GM12878 (cell line): Measurements from ENCODE around the gene KCNH4. TPM values are rescaled to one million over a fixed set of nuclear protein-coding genes. Genes with fewer than 3 reads are reported as not detected.

Experiments
- ATAC-seq: fragments of 200-7000 bp; cut with Tn5 transposase; 3 replicates; pipeline ENCODE4 v1.9.1; 2020; ENCODE audit warnings: mild to moderate bottlenecking, moderate library complexity
- BruUV-seq: library from RNA; stranded (reverse); fragments of 400-500 nt; replicated peaks from 2 replicates; lab custom pipeline; 2021; lab: Mats Ljungman, UMichigan
- CTCF ChIA-PET: fragments of 300-600 bp; sonication (Branson Sonifier 250); formaldehyde crosslinking; extraction: SDS; loops from one replicate; lab custom pipeline; 2021; ENCODE audit warnings: inconsistent platforms; lab: Yijun Ruan, JAX
- POLR2A ChIA-PET: fragments of 350-600 bp; formaldehyde crosslinking; extraction: SDS; loops from one replicate; lab custom pipeline; 2021; ENCODE audit warnings: inconsistent platforms; lab: Charles Lee
- RAD21 ChIA-PET: fragments of 300-600 bp; sonication (Branson Sonifier 250); formaldehyde crosslinking; loops from one replicate; lab custom pipeline; 2023; ENCODE audit warnings: antibody characterized with exemption; ENCODE audit not compliant: unreplicated experiment; lab: Charles Lee
- SMC1A ChIA-PET: fragments of 300-600 bp; sonication (Branson Sonifier 250); formaldehyde crosslinking; loops from one replicate; lab custom pipeline; 2023; ENCODE audit not compliant: unreplicated experiment, uncharacterized antibody; lab: Charles Lee
- DNase-seq: peaks from one replicate; pipeline ENCODE4 v3.0.0-alpha.2; 2011; ENCODE audit warnings: low read depth, low spot score
- FAIRE-seq: peaks from 3 replicates; lab custom pipeline; 2011; peaks lifted over from hg19 to GRCh38; lab: Jason Lieb, UNC
- H2AFZ ChIP-seq: 2 replicates; pipeline ENCODE4 v1.6.0; 2011; ENCODE audit warnings: low read depth, low read length, control low read depth; ENCODE audit not compliant: control insufficient read depth
- H3K27ac ChIP-seq: 2 replicates; pipeline ENCODE4 v1.5.1; 2011; ENCODE audit warnings: control low read depth; ENCODE audit not compliant: control insufficient read depth, insufficient read depth
- H3K27me3 ChIP-seq, 2 experiments: replicated peaks in 1 of 2; 2 replicates each; pipeline versions ENCODE4 v1.6.0 to v1.6.1; 2011; ENCODE audit warnings: low read length in 1 of 2; ENCODE audit not compliant: control insufficient read depth in 2 of 2, insufficient read depth in 2 of 2
- H3K36me3 ChIP-seq, 2 experiments: 2 replicates each; pipeline ENCODE4 v1.5.1; 2011; ENCODE audit warnings: low read length in 1 of 2; ENCODE audit not compliant: control insufficient read depth in 2 of 2, insufficient read depth in 2 of 2
- H3K4me1 ChIP-seq: 2 replicates; pipeline ENCODE4 v1.6.1; 2011; ENCODE audit warnings: mild to moderate bottlenecking, low read length, moderate library complexity, mixed read lengths; ENCODE audit not compliant: control insufficient read depth, insufficient read depth
- H3K4me2 ChIP-seq: 2 replicates; pipeline ENCODE4 v1.6.0; 2011; ENCODE audit warnings: control low read depth; ENCODE audit not compliant: control insufficient read depth, insufficient read depth
- H3K4me3 ChIP-seq: fragments of 200-600 bp; sonication (generic); 2 replicates; pipeline ENCODE4 v1.5.1; 2016
- H3K79me2 ChIP-seq: 2 replicates; pipeline ENCODE4 v1.6.0; 2011; ENCODE audit warnings: low read length; ENCODE audit not compliant: control insufficient read depth, insufficient read depth
- H3K9ac ChIP-seq: 2 replicates; pipeline ENCODE4 v1.8.0; 2011; ENCODE audit warnings: low read length, control low read depth, mixed read lengths; ENCODE audit not compliant: control insufficient read depth, insufficient read depth
- H3K9me3 ChIP-seq: replicated peaks from 3 replicates; pipeline ENCODE4 v1.5.1; 2011; ENCODE audit warnings: mild to moderate bottlenecking, low read length; ENCODE audit not compliant: control insufficient read depth, insufficient read depth
- H4K20me1 ChIP-seq: 2 replicates; pipeline ENCODE4 v1.6.0; 2011; ENCODE audit not compliant: control insufficient read depth, insufficient read depth
- CBFB ChIP-seq: IDR thresholded peaks from 2 replicates; pipeline ENCODE4 v1.6.1; 2016; ENCODE audit warnings: antibody characterized with exemption, low read depth
- GABPA ChIP-seq: IDR thresholded peaks from 2 replicates; pipeline ENCODE4 v1.6.1; 2014; ENCODE audit warnings: antibody characterized with exemption, low read depth, mild to moderate bottlenecking, inconsistent platforms
- GATAD2B ChIP-seq: fragments of 450-650 bp; conservative IDR thresholded peaks from 2 replicates; pipeline ENCODE4 v1.6.1; 2017; ENCODE audit warnings: low read depth, mild to moderate bottlenecking, moderate library complexity
- IRF4 ChIP-seq: IDR thresholded peaks from 2 replicates; pipeline ENCODE4 v1.6.1; 2011; ENCODE audit warnings: low read depth, low read length
- MTA2 ChIP-seq: fragments of 450-650 bp; IDR thresholded peaks from 2 replicates; pipeline ENCODE4 v1.6.1; 2016; ENCODE audit warnings: low read depth, mild to moderate bottlenecking, moderate library complexity
- MTA3 ChIP-seq: IDR thresholded peaks from 2 replicates; pipeline ENCODE4 v1.6.1; 2012; ENCODE audit warnings: low read length, inconsistent platforms, borderline replicate concordance
- MYC ChIP-seq: IDR thresholded peaks from 2 replicates; pipeline ENCODE4 v1.6.1; 2011; ENCODE audit warnings: mild to moderate bottlenecking, low read length, moderate library complexity, inconsistent platforms; ENCODE audit not compliant: insufficient read depth, insufficient replicate concordance, insufficient read length, severe bottlenecking
- NFXL1 ChIP-seq: fragments of 450-650 bp; IDR thresholded peaks from 2 replicates; pipeline ENCODE4 v1.6.1; 2017; ENCODE audit warnings: antibody characterized with exemption, mild to moderate bottlenecking, borderline replicate concordance
- PML ChIP-seq: IDR thresholded peaks from 2 replicates; pipeline ENCODE4 v1.6.1; 2012; ENCODE audit warnings: low read length, inconsistent platforms
- SMAD5 ChIP-seq: IDR thresholded peaks from 2 replicates; pipeline ENCODE4 v1.6.1; 2016; ENCODE audit warnings: antibody characterized with exemption, low read depth
- SMARCA5 ChIP-seq: fragments of 450-650 bp; IDR thresholded peaks from 2 replicates; pipeline ENCODE4 v1.6.1; 2017; ENCODE audit warnings: mild to moderate bottlenecking
- TCF12 ChIP-seq: IDR thresholded peaks from 2 replicates; pipeline ENCODE4 v1.6.1; 2011; ENCODE audit warnings: low read depth, mild to moderate bottlenecking, low read length
- TCF7 ChIP-seq: IDR thresholded peaks from 2 replicates; pipeline ENCODE4 v1.6.1; 2014; ENCODE audit warnings: antibody characterized with exemption, borderline replicate concordance
- YBX1 ChIP-seq: fragments of 450-650 bp; IDR thresholded peaks from 2 replicates; pipeline ENCODE4 v1.6.1; 2016; ENCODE audit warnings: antibody characterized with exemption
- ZNF217 ChIP-seq: fragments of 450-650 bp; IDR thresholded peaks from 2 replicates; pipeline ENCODE4 v1.6.1; 2017; ENCODE audit warnings: antibody characterized with exemption, mild to moderate bottlenecking
- ZNF24 ChIP-seq: fragments of 450-650 bp; IDR thresholded peaks from 2 replicates; pipeline ENCODE4 v1.6.1; 2017; ENCODE audit warnings: antibody characterized with exemption, mild to moderate bottlenecking
- WGBS: methylation state at CpG from one replicate; pipeline ENCODE4 v1.1.6; 2016; ENCODE audit warnings: low lambda C conversion rate; ENCODE audit not compliant: insufficient replicate concordance, insufficient coverage; ENCODE audit errors: missing lambda C conversion rate; 5-methylcytosine and 5-hydroxymethylcytosine counted together
- in situ Hi-C: fragments of 300-500 bp; cut with MboI; formaldehyde crosslinking; loops from 9 replicates; pipeline ENCODE4 v1.14.3; 2018; ENCODE audit warnings: mixed read lengths
- intact Hi-C: fragments of 100-400 bp; cut with micrococcal nuclease; formaldehyde crosslinking; loops from one replicate; pipeline ENCODE4 v1.14.2; 2022; ENCODE audit not compliant: unreplicated experiment
- polyA plus RNA-seq, 11 experiments: library from polyadenylated mRNA; depleted of rRNA in 4 of 11; unstranded in 6 of 11; stranded (reverse) in 5 of 11; fragments of >200 nt; fragmentation: Nextera tagmentation in 4 of 11; fragmentation: Illumina TruSeq in 1 of 11; extraction: Ambion mirVana in 4 of 11; extraction: Trizol in 1 of 11; gene quantifications; 1 replicate in 1 of 11; 2 replicates in 10 of 11; pipeline versions ENCODE4 v1.2.1 to v1.2.3, GENCODE V29; 2011 to 2016; ENCODE audit warnings: inconsistent platforms in 2 of 11, missing spikeins in 2 of 11, low read depth in 1 of 11
- total RNA-seq, 4 experiments: library from RNA; depleted of rRNA in 3 of 4; stranded (reverse); fragments of >200 nt in 3 of 4; fragmentation: Illumina TruSeq in 1 of 4; extraction: Trizol in 1 of 4; gene quantifications; 2 replicates each; pipeline versions ENCODE4 v1.2.1 to v1.2.3, GENCODE V29; 2013 to 2021
- TF ChIP-seq, protein P1 (sequence below): fragments of 450-650 bp; formaldehyde crosslinking; IDR thresholded peaks from 2 replicates; pipeline ENCODE4 v1.4.0; 2022; ENCODE audit warnings: mild to moderate bottlenecking, moderate library complexity
- TF ChIP-seq, protein P2 (sequence below): IDR thresholded peaks from 2 replicates; pipeline ENCODE4 v1.6.1; 2011; ENCODE audit warnings: borderline replicate concordance, low read depth, mild to moderate bottlenecking, moderate library complexity, mixed read lengths, low read length; ENCODE audit not compliant: insufficient read depth; ENCODE audit errors: extremely low read length

KCNH4 gene
- total and polyA plus RNA-seq, 10 of the 15 experiments (the other 5 are each of a cell fraction or from before 2014, with no cell fraction given), result 0.03 to 0.88 (median 0.10) TPM; not detected in 2

DNA sequence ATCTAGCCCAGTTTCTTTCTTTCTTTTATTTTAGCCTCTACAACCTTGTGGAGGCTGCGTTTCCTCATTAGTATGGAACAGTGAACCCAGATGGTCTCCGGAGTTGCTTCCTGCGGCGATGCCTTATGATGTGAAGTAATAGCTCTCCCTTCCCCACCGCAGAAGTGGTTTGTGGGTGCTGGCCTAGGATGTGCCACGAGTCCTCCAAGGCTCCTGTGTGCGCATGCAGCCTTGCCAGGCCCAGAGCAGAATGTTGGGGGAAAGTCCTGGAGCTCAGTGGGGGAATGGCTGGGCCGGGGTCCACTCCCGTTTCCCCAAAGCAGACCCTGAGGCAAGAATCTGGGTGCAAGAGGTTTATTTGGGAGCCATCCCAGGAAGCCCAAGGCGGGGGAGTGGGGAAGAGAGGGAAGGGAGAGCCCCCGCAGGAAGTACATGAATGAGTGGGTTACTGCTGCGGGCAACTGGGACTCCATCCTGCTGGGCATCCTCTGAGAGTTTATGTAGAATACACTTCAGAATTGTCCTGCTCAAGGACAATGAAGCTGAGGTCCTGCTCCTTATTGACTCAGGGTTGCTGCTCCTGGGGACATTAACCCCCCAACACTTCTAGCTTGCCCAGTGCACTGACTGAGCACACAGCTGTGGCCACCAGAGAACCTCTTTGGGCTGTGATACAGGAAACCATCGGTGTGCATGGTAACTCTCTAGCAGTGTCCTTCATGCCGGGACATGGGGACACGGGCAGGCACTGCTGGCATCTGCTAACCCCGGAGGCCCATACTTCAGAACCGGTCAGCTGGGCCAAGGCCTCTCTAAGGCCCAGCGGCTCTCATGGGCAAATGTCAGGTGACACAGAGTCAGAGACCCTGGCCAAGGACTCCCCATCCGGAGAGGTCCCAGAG is 8.1 kb upstream of the KCNH4 start (continued):
- TF ChIP-seq, protein P1, sequence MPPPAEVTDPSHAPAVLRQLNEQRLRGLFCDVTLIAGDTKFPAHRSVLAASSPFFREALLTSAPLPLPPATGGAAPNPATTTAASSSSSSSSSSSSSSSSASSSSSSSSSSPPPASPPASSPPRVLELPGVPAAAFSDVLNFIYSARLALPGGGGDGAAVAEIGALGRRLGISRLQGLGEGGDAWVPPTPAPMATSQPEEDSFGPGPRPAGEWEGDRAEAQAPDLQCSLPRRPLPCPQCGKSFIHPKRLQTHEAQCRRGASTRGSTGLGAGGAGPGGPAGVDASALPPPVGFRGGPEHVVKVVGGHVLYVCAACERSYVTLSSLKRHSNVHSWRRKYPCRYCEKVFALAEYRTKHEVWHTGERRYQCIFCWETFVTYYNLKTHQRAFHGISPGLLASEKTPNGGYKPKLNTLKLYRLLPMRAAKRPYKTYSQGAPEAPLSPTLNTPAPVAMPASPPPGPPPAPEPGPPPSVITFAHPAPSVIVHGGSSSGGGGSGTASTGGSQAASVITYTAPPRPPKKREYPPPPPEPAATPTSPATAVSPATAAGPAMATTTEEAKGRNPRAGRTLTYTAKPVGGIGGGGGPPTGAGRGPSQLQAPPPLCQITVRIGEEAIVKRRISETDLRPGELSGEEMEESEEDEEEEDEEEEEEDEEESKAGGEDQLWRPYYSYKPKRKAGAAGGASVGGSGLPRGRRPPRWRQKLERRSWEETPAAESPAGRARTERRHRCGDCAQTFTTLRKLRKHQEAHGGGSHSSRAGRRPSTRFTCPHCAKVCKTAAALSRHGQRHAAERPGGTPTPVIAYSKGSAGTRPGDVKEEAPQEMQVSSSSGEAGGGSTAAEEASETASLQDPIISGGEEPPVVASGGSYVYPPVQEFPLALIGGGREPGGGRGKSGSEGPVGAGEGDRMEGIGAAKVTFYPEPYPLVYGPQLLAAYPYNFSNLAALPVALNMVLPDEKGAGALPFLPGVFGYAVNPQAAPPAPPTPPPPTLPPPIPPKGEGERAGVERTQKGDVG (CRISPR knock-in tag), result no peak
- TF ChIP-seq IRF4 (no peak), SMAD5 (no peak), YBX1 (no peak), SMARCA5 (no peak), GABPA (no peak), CBFB (no peak), MYC (no peak)

DNA sequence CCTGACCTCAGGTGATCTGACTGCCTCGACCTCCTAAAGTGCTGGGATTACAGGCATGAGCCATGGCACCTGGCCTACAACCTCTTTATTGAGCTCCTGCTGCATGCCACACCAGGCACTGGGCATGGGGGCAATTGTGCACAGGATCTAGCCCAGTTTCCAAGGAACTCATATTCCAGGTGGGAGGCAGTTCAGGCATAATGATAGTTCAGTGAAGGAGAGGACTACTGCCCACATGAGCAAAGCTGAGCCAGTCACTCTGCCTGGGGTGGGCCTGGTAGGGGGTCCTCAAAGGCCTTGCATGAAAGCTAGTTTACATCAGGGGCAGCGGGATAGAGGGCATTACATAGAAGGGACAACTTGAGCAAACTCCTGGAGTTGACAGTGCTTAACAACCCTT is 6.9 kb upstream of the KCNH4 start:
- H4K20me1 ChIP-seq, result no peaks in the 10 kb centered on the region
- no peak overlapping the region for H3K9ac ChIP-seq
- H3K27me3 ChIP-seq, result no peaks in the 10 kb centered on the region
- H3K36me3 ChIP-seq, result no peaks in the 10 kb centered on the region
- in situ Hi-C loops (no loop called here), intact Hi-C loops (loop anchor here (10.0 kb wide), 1 partner anchor 217 kb away; no protein-coding TSS in a partner anchor)
- SMC1A ChIA-PET, result interaction anchor here (0.6 to 2.0 kb wide), 4 partner anchors 14 to 219 kb away, joined by 3 to 8 read pairs (median 3); no protein-coding TSS in a partner anchor
- no peak overlapping the region for H2AFZ ChIP-seq
- H3K4me2 ChIP-seq, result no peak overlapping the region
- whole genome bisulfite sequencing, result 45% methylated on average over 2 of the region's 2 CpGs
- no peaks in the 10 kb centered on the region for H3K79me2 ChIP-seq
- CTCF ChIA-PET, result interaction anchor here (0.6 to 2.1 kb wide), 8 partner anchors 67 to 218 kb away, joined by 3 to 11 read pairs (median 4); partner anchors contain the start of gene NKIRAS2
- no TSS peak for BruUV-seq
- no peak overlapping the region for H3K4me3 ChIP-seq
- H3K9me3 ChIP-seq, result no peaks in the 10 kb centered on the region
- DNase-seq (no peak), FAIRE-seq (no peak), ATAC-seq (no peak)
- H3K27ac ChIP-seq, result no peak overlapping the region
- H3K4me1 ChIP-seq, result peaks cover 7% of the 10 kb centered on the region
- RAD21 ChIA-PET, result interaction anchor here (1.1 kb wide), 1 partner anchor 218 kb away, joined by 3 read pairs; no protein-coding TSS in a partner anchor
- POLR2A ChIA-PET, result interaction anchor here (0.6 to 1.5 kb wide), 2 partner anchors 102 to 215 kb away, joined by 4 to 5 read pairs; no protein-coding TSS in a partner anchor
- no peak for TF ChIP-seq ZNF217
- TF ChIP-seq MTA3, result no peak
- no peak for TF ChIP-seq ZNF24
- no peak for TF ChIP-seq GATAD2B
- TF ChIP-seq TCF12, result no peak
- TF ChIP-seq TCF7, result no peak
- no peak for TF ChIP-seq MTA2
- no peak for TF ChIP-seq CBFB
- no peak for TF ChIP-seq PML
- no peak for TF ChIP-seq NFXL1
- TF ChIP-seq, protein P2, sequence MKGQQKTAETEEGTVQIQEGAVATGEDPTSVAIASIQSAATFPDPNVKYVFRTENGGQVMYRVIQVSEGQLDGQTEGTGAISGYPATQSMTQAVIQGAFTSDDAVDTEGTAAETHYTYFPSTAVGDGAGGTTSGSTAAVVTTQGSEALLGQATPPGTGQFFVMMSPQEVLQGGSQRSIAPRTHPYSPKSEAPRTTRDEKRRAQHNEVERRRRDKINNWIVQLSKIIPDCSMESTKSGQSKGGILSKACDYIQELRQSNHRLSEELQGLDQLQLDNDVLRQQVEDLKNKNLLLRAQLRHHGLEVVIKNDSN, result no peak
